H9 (cell line): ENCODE data around the gene LYRM9. TPM values are rescaled to one million over a fixed set of nuclear protein-coding genes. Genes with fewer than 3 reads are reported as not detected.

ENCODE experiments used
- DNase-seq: peaks from one replicate; pipeline ENCODE4 v3.0.0-alpha.2; 2017
- H2AFZ ChIP-seq: one replicate; pipeline ENCODE4 v1.6.1; 2013; ENCODE audit warnings: mild to moderate bottlenecking, low read length, control low read depth, moderate library complexity
- H2AK5ac ChIP-seq: 2 replicates; pipeline ENCODE4 v1.6.1; 2013; ENCODE audit warnings: low read length, control low read depth, mixed read lengths; ENCODE audit not compliant: insufficient read length
- H2BK120ac ChIP-seq: one replicate; pipeline ENCODE4 v1.6.1; 2013; ENCODE audit warnings: low read depth, mild to moderate bottlenecking, low read length, control low read depth, inconsistent platforms; ENCODE audit not compliant: poor library complexity, severe bottlenecking
- H2BK12ac ChIP-seq: 2 replicates; pipeline ENCODE4 v1.6.1; 2013; ENCODE audit warnings: low read length, control low read depth, mixed read lengths, low read depth; ENCODE audit not compliant: insufficient read length
- H2BK15ac ChIP-seq: 2 replicates; pipeline ENCODE4 v1.6.1; 2013; ENCODE audit warnings: low read depth, low read length, control low read depth
- H2BK20ac ChIP-seq: one replicate; pipeline ENCODE4 v1.6.1; 2013; ENCODE audit warnings: low read depth, mild to moderate bottlenecking, low read length, control low read depth, inconsistent platforms; ENCODE audit not compliant: poor library complexity, severe bottlenecking
- H2BK5ac ChIP-seq: 2 replicates; pipeline ENCODE4 v1.6.1; 2013; ENCODE audit warnings: low read length, control low read depth, mixed read lengths; ENCODE audit not compliant: insufficient read length
- H3K14ac ChIP-seq: 2 replicates; pipeline ENCODE4 v1.6.1; 2013; ENCODE audit warnings: low read length, control low read depth; ENCODE audit not compliant: insufficient read depth
- H3K18ac ChIP-seq: 2 replicates; pipeline ENCODE4 v1.6.1; 2013; ENCODE audit warnings: low read depth, mild to moderate bottlenecking, mixed read lengths, low read length, control low read depth; ENCODE audit not compliant: insufficient read length
- H3K23ac ChIP-seq: 2 replicates; pipeline ENCODE4 v1.6.1; 2013; ENCODE audit warnings: low read length, control low read depth, mixed read lengths, low read depth; ENCODE audit not compliant: insufficient read length
- H3K23me2 ChIP-seq: 2 replicates; pipeline ENCODE4 v1.6.1; 2013; ENCODE audit warnings: low read depth, mild to moderate bottlenecking, mixed read lengths, low read length, control low read depth; ENCODE audit not compliant: insufficient read length, poor library complexity, severe bottlenecking
- H3K27ac ChIP-seq: 2 replicates; pipeline ENCODE4 v1.5.1; 2013; ENCODE audit warnings: low read length, control low read depth, mixed read lengths, low read depth; ENCODE audit not compliant: insufficient read length
- H3K27me3 ChIP-seq: 2 replicates; pipeline ENCODE4 v1.6.1; 2013; ENCODE audit warnings: low read length, control low read depth, inconsistent platforms; ENCODE audit not compliant: insufficient read depth
- H3K4ac ChIP-seq: 2 replicates; pipeline ENCODE4 v1.6.1; 2013; ENCODE audit warnings: low read depth, mild to moderate bottlenecking, control low read depth, inconsistent platforms, low read length, moderate library complexity
- H3K4me1 ChIP-seq: 2 replicates; pipeline ENCODE4 v1.6.1; 2013; ENCODE audit warnings: low read length, control low read depth, inconsistent platforms; ENCODE audit not compliant: insufficient read depth
- H3K4me2 ChIP-seq: 2 replicates; pipeline ENCODE4 v1.6.1; 2013; ENCODE audit warnings: low read length, control low read depth, mixed read lengths; ENCODE audit not compliant: insufficient read length, insufficient read depth
- H3K56ac ChIP-seq: 2 replicates; pipeline ENCODE4 v1.6.1; 2013; ENCODE audit warnings: low read depth, mild to moderate bottlenecking, mixed read lengths, low read length, control low read depth; ENCODE audit not compliant: insufficient read length
- H3K79me1 ChIP-seq: 2 replicates; pipeline ENCODE4 v1.6.1; 2013; ENCODE audit warnings: low read depth, mild to moderate bottlenecking, moderate library complexity, low read length, control low read depth, inconsistent platforms; ENCODE audit not compliant: insufficient read depth, poor library complexity, severe bottlenecking
- H3K79me2 ChIP-seq: 2 replicates; pipeline ENCODE4 v1.6.1; 2013; ENCODE audit warnings: low read length, control low read depth, inconsistent platforms; ENCODE audit not compliant: insufficient read depth
- H3K9ac ChIP-seq: 2 replicates; pipeline ENCODE4 v1.6.1; 2013; ENCODE audit warnings: low read length, control low read depth, mixed read lengths; ENCODE audit not compliant: insufficient read length; ENCODE audit errors: extremely low read depth
- H3K9me3 ChIP-seq: one replicate; pipeline ENCODE4 v1.6.1; 2013; ENCODE audit warnings: low read depth, low read length, inconsistent platforms; ENCODE audit not compliant: control insufficient read depth
- H3T11ph ChIP-seq: one replicate; pipeline ENCODE4 v1.6.1; 2013; ENCODE audit warnings: mild to moderate bottlenecking, low read length, control low read depth, inconsistent platforms
- H4K20me1 ChIP-seq: one replicate; pipeline ENCODE4 v1.6.1; 2013; ENCODE audit not compliant: control insufficient read depth, insufficient read length, insufficient read depth
- H4K5ac ChIP-seq: 2 replicates; pipeline ENCODE4 v1.6.1; 2013; ENCODE audit warnings: low read depth, mild to moderate bottlenecking, mixed read lengths, low read length, control low read depth; ENCODE audit not compliant: insufficient read length
- H4K8ac ChIP-seq: replicated peaks from 2 replicates; pipeline ENCODE4 v1.6.1; 2013; ENCODE audit warnings: low read length, control low read depth, mixed read lengths, low read depth; ENCODE audit not compliant: insufficient read length
- H4K91ac ChIP-seq: 2 replicates; pipeline ENCODE4 v1.6.1; 2013; ENCODE audit warnings: low read depth, mild to moderate bottlenecking, moderate library complexity, mixed read lengths, low read length, control low read depth; ENCODE audit not compliant: insufficient read length
- H3K27ac Mint-ChIP-seq, 3 experiments: 2 replicates in 2 of 3; 3 replicates in 1 of 3; pipeline ENCODE4 v1.8.0; 2020 to 2021; ENCODE audit warnings: mixed read lengths in 3 of 3, mild to moderate bottlenecking in 1 of 3, moderate library complexity in 1 of 3
- H3K27me3 Mint-ChIP-seq: 2 replicates; pipeline ENCODE4 v1.8.0; 2021; ENCODE audit warnings: low read depth, mild to moderate bottlenecking, moderate library complexity, mixed read lengths
- H3K36me3 Mint-ChIP-seq, 3 experiments: 2 replicates in 2 of 3; 3 replicates in 1 of 3; pipeline ENCODE4 v1.8.0; 2020 to 2021; ENCODE audit warnings: low read depth in 3 of 3, mixed read lengths in 3 of 3; ENCODE audit not compliant: insufficient read depth in 1 of 3
- H3K4me1 Mint-ChIP-seq, 2 experiments: 2 replicates each; pipeline ENCODE4 v1.8.0; 2020; ENCODE audit warnings: mixed read lengths in 2 of 2
- H3K4me3 Mint-ChIP-seq, 2 experiments: 2 replicates in 1 of 2; 3 replicates in 1 of 2; pipeline ENCODE4 v1.8.0; 2020 to 2021; ENCODE audit warnings: mild to moderate bottlenecking in 2 of 2, mixed read lengths in 2 of 2, moderate library complexity in 1 of 2
- H3K9me3 Mint-ChIP-seq, 2 experiments: 2 replicates in 1 of 2; 3 replicates in 1 of 2; pipeline ENCODE4 v1.8.0; 2020; ENCODE audit warnings: mild to moderate bottlenecking in 2 of 2, mixed read lengths in 2 of 2, moderate library complexity in 1 of 2
- CTCF ChIP-seq: fragments of 200-600 bp; sonication (generic); conservative IDR thresholded peaks from 3 replicates; pipeline ENCODE4 v1.8.0; 2021; ENCODE audit warnings: antibody characterized with exemption, mild to moderate bottlenecking
- WGBS: extraction: QIAGEN DNeasy Blood & Tissue Kit; methylation state at CpG from one replicate; pipeline ENCODE4 v1.1.7; 2013; ENCODE audit warnings: missing lambda C conversion rate, low lambda C conversion rate, mixed read lengths; ENCODE audit not compliant: insufficient read length; ENCODE audit errors: extremely low coverage; 5-methylcytosine and 5-hydroxymethylcytosine counted together
- total RNA-seq: library from RNA; stranded (reverse); gene quantifications from 2 replicates; pipeline ENCODE4 v1.2.1, GENCODE V29; 2021

LYRM9 gene
- total RNA-seq, 1 experiment from 2014 or later = 2.2 TPM

GRCh38 chr17:27893841-27894503 lies 807 bp upstream of the LYRM9 start:
- Histone ChIP-seq H3K4ac (no peak overlapping the region), H4K20me1 (no peaks in the 10 kb centered on the region), H4K5ac (no peak overlapping the region), H3K27ac (no peak overlapping the region), H3K18ac (no peak overlapping the region), H3K23me2 (no peaks in the 10 kb centered on the region), H3K4me1 (peaks cover 9% of the 10 kb centered on the region), H3K14ac (no peak overlapping the region), H2BK12ac (no peak overlapping the region), H3K9ac (no peak overlapping the region), H4K8ac (no peak overlapping the region), H3K4me2 (peak overlapping the region; percentile 34), H2AK5ac (no peak overlapping the region), H4K91ac (no peak overlapping the region), H3K23ac (no peak overlapping the region), H2BK15ac (no peak overlapping the region), H2AFZ (no peak overlapping the region), H2BK120ac (no peak overlapping the region), H3K56ac (no peak overlapping the region), H3K79me2 (no peaks in the 10 kb centered on the region), H2BK5ac (no peak overlapping the region), H3K9me3 (no peaks in the 10 kb centered on the region), H3K79me1 (no peaks in the 10 kb centered on the region), H3K27me3 (no peaks in the 10 kb centered on the region), H3T11ph (no peak overlapping the region), H2BK20ac (no peak overlapping the region)
- no peak for DNase-seq
- TF ChIP-seq CTCF = no peak
- no CpG with 5 or more reads among the region's 7 CpGs for WGBS
- Mint-ChIP-seq H3K4me1 (peaks cover 68 to 73% of the 10 kb centered on the region in 2 experiments), H3K4me3 (peak overlapping the region in 1 of 2 experiments; percentile 46; a peak in 4 of 5 replicates), H3K9me3 (no peaks in the 10 kb centered on the region; a peak in 1 of 5 replicates), H3K36me3 (no peaks in the 10 kb centered on the region), H3K27me3 (peaks cover 21% of the 10 kb centered on the region), H3K27ac (peak overlapping the region in 2 of 3 experiments; percentile 52 to 82; a peak in 2 of 7 replicates)
